Measurements from ENCODE around the gene FADS6. TPM values are rescaled to one million over a fixed set of nuclear protein-coding genes. Genes with fewer than 3 reads are reported as not detected.

Gene FADS6
- total and polyA plus RNA-seq, 9 donors, result 0.12 to 0.42 TPM; not detected in 7

DNA sequence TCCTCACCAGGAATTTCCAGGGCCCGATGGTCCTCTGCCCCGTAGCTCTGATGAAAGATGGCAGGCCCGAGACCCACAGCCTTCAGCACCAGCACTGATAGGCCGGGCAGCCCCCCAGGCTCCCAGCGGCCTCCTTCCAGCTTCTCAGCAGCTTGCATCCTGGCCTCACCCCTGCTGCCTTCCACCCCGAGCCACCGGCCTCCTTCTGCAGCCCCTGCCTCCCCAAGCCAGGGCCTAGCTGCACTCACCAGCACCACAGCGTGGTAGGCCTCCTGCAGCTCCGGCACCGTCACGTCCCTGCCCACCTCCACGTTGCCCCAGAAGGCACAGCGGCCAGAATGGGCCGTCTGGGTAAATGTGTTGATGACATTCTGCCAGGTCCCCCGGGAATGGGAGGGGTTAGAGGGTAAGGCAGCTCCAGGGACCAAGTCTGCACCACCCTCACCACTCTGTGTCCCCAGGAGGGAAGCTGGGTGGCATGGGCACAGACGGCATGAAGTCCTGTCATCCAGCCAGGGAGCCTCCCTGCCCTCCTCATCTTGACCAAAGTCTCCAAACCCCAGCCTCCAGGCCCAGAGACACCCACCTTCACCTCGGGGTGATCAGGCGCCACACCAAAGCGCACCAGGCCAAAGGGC is 27.1 kb downstream of the FADS6 start:
- no peaks in the 10 kb centered on the region for H3K9me3 ChIP-seq
- H3K36me3 ChIP-seq, result no peaks in the 10 kb centered on the region
- intact Hi-C loops (cut with DNase I), result loop anchor here in 2 of 4 donors (2.0 to 10.0 kb wide), 3 partner anchors 76 to 124 kb away; no protein-coding TSS in a partner anchor
- 74 to 78% (median 76%) methylated on average over 17 to 19 of the region's 19 CpGs for WGBS, 3 donors
- peaks cover 10% of the 10 kb centered on the region for H3K4me1 ChIP-seq (ENCODE audit: insufficient read depth)
- H3K27me3 ChIP-seq, result no peaks in the 10 kb centered on the region
- H3K4me3 ChIP-seq, result no peak overlapping the region
- TF ChIP-seq, protein P1, sequence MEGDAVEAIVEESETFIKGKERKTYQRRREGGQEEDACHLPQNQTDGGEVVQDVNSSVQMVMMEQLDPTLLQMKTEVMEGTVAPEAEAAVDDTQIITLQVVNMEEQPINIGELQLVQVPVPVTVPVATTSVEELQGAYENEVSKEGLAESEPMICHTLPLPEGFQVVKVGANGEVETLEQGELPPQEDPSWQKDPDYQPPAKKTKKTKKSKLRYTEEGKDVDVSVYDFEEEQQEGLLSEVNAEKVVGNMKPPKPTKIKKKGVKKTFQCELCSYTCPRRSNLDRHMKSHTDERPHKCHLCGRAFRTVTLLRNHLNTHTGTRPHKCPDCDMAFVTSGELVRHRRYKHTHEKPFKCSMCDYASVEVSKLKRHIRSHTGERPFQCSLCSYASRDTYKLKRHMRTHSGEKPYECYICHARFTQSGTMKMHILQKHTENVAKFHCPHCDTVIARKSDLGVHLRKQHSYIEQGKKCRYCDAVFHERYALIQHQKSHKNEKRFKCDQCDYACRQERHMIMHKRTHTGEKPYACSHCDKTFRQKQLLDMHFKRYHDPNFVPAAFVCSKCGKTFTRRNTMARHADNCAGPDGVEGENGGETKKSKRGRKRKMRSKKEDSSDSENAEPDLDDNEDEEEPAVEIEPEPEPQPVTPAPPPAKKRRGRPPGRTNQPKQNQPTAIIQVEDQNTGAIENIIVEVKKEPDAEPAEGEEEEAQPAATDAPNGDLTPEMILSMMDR (IDR thresholded peaks at IDR 0.05), result no peak
- TF ChIP-seq POLR2A (IDR thresholded peaks at IDR 0.05) (no peak), EP300 (IDR thresholded peaks at IDR 0.05) (no peak)
- no peak for DNase-seq
- no peak overlapping the region for H3K27ac ChIP-seq

DNA sequence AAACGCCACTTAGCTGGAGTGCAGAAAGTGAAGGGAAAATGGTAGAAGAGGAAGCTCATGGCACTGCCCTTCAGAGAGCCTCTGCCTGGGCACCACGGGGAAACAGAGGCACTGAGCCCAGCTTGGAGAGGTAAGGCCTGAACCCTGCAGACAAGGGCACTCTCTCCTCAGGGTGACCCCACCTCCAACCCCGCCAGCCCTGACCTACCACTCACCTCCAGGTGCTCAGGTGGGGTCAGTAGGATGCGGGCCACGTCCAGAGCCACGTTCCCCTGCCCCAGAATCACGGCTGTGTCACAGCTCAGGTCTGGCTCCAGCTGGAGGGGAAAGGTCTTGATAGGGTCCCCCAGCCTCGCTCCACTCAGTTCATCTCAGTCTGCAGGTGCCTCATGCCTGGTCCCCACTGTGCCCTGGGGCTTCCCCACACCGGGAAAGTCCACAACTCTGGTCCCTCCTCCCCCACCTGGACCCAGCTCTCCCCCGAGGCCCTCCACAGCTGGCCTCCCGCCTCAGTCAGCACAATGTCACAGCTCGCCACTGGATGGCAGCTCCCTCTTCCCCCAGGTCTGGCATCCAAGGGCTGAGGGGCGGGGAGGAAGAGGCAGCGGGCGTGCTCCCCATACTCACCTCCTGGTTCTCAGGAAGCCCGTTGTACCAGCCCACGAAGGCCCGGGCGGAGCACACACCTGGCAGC is 27.8 kb downstream of the FADS6 start:
- no peaks in the 10 kb centered on the region for H3K9me3 ChIP-seq
- H3K36me3 ChIP-seq, result no peaks in the 10 kb centered on the region
- H3K27me3 ChIP-seq, result no peaks in the 10 kb centered on the region
- no peak overlapping the region for H3K4me3 ChIP-seq
- H3K4me1 ChIP-seq (ENCODE audit: insufficient read depth), result peaks cover 9% of the 10 kb centered on the region
- DNase-seq, result no peak
- H3K27ac ChIP-seq, result no peak overlapping the region
- whole genome bisulfite sequencing, 3 donors, result 73 to 76% (median 74%) methylated on average over 19 of the region's 19 CpGs
- intact Hi-C loops (cut with DNase I), result loop anchor here in 3 of 4 donors (2.0 to 10.0 kb wide), 4 partner anchors 75 to 123 kb away; no protein-coding TSS in a partner anchor
- TF ChIP-seq, protein P1 (IDR thresholded peaks at IDR 0.05), result no peak
- TF ChIP-seq POLR2A (IDR thresholded peaks at IDR 0.05) (no peak), EP300 (IDR thresholded peaks at IDR 0.05) (no peak)

DNA sequence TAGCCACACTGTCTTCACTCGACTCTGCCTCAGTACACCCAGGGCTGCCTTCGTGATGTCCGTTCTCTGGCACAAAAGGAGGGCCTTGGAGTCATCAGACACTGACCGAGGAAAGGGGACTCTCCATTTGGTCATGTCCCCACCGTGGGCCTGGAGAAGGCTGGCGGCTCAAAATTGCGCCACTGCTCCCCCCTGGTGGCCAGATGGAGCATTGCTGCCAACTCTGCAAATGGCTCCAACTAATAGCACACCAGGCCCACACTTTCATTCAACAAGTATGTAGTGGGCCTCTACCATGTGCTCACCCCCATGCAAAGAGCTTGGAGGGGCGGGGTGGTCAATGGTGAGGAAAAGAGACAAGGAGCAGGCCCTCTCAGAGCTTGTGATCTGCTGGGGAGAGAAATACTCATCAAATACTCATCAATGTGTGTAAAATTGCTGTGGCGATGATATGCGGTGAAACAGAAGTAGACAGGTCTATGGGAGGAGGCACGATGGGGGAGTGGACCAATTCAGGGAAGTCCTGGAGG is 28.5 kb downstream of the FADS6 start:
- intact Hi-C loops (cut with DNase I), result loop anchor here in 3 of 4 donors (2.0 to 10.0 kb wide), 5 partner anchors 73 to 123 kb away; partner anchors contain the start of gene NHERF1 (in 1 of the 3)
- Histone ChIP-seq H3K9me3 (no peaks in the 10 kb centered on the region), H3K27me3 (peaks cover 3% of the 10 kb centered on the region), H3K27ac (no peak overlapping the region), H3K4me3 (no peak overlapping the region), H3K36me3 (no peaks in the 10 kb centered on the region), H3K4me1 (ENCODE audit: insufficient read depth) (peaks cover 8% of the 10 kb centered on the region)
- WGBS, 3 donors, result 24 to 26% (median 24%) methylated on average over 11 of the region's 11 CpGs
- DNase-seq, result peak; percentile 66 to 86 (median 83)
- no peak for TF ChIP-seq POLR2A (IDR thresholded peaks at IDR 0.05)
- TF ChIP-seq EP300 (IDR thresholded peaks at IDR 0.05), result no peak
- TF ChIP-seq, protein P1 (IDR thresholded peaks at IDR 0.05), result peak; percentile 90 to 94 (median 93)

DNA sequence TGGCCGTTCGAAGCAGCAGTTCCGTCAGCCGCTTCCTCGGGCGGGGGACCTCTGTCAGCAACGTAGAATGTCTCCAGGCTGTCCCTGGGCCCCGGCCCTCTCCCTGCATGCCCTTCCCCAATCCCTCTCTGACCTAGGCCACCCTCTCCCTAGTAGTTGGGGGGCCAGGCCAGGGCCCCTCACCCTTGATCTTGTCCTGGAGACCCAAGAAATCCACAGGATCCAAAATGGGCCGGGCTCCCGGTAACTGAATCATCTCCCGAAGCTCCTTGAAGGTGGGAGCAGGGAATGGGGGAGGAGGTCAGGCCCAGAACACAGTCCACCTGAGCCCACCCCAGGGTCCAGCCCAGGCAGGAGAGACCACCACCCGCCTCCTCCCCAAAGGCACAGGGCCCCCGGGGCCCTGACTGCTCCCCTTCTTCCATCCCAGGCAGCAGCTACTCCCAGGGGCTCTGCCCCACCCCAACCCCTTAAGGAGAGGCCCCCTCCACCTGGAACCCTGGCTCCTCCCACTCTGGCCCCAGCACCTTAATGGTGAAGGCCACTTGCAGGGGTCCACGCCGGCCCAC is 29.1 kb downstream of the FADS6 start:
- Histone ChIP-seq H3K4me1 (ENCODE audit: insufficient read depth) (peaks cover 6% of the 10 kb centered on the region), H3K4me3 (no peak overlapping the region), H3K36me3 (no peaks in the 10 kb centered on the region), H3K27me3 (peaks cover 3% of the 10 kb centered on the region), H3K9me3 (no peaks in the 10 kb centered on the region), H3K27ac (no peak overlapping the region)
- no peak for DNase-seq
- 89 to 90% (median 89%) methylated on average over 15 of the region's 15 CpGs for WGBS, 3 donors
- TF ChIP-seq POLR2A (IDR thresholded peaks at IDR 0.05), result no peak
- TF ChIP-seq, protein P1 (IDR thresholded peaks at IDR 0.05), result no peak
- no peak for TF ChIP-seq EP300 (IDR thresholded peaks at IDR 0.05)
- intact Hi-C loops (cut with DNase I), result loop anchor here in 3 of 4 donors (2.0 to 10.0 kb wide), 4 partner anchors 72 to 117 kb away; partner anchors contain the start of gene NHERF1 (in 1 of the 3)

All from ovary (tissue), 9 donors.